OCI-LY3 (cell line): ENCODE measurements around the gene KCNJ11.

Source experiments
- EZH2phosphoT487 ChIP-seq: fragments of 200-600 bp; shearing (Covaris generic); IDR thresholded peaks from 2 replicates; pipeline ENCODE4 v1.6.1; 2018; ENCODE audit warnings: antibody characterized with exemption, mixed run types, low read depth
- TF ChIP-seq, protein P1 (sequence below): fragments of 200-600, 300-600 bp; sonication (generic); IDR thresholded peaks from 2 replicates; pipeline ENCODE4 v1.5.1; 2014; ENCODE audit warnings: antibody characterized with exemption, low read length, low read depth

GRCh38 chr11:17415523-17416104 is 27.2 kb upstream of the KCNJ11 start:
- TF ChIP-seq, protein P1, sequence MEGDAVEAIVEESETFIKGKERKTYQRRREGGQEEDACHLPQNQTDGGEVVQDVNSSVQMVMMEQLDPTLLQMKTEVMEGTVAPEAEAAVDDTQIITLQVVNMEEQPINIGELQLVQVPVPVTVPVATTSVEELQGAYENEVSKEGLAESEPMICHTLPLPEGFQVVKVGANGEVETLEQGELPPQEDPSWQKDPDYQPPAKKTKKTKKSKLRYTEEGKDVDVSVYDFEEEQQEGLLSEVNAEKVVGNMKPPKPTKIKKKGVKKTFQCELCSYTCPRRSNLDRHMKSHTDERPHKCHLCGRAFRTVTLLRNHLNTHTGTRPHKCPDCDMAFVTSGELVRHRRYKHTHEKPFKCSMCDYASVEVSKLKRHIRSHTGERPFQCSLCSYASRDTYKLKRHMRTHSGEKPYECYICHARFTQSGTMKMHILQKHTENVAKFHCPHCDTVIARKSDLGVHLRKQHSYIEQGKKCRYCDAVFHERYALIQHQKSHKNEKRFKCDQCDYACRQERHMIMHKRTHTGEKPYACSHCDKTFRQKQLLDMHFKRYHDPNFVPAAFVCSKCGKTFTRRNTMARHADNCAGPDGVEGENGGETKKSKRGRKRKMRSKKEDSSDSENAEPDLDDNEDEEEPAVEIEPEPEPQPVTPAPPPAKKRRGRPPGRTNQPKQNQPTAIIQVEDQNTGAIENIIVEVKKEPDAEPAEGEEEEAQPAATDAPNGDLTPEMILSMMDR, result no peak
- TF ChIP-seq EZH2phosphoT487, result no peak
